ENCODE data around the gene DENND2D. TPM values are rescaled to one million over a fixed set of nuclear protein-coding genes. Genes with fewer than 3 reads are reported as not detected.

The DENND2D gene
- total RNA-seq, 1 experiment from 2014 or later = 1.5 TPM

DNA sequence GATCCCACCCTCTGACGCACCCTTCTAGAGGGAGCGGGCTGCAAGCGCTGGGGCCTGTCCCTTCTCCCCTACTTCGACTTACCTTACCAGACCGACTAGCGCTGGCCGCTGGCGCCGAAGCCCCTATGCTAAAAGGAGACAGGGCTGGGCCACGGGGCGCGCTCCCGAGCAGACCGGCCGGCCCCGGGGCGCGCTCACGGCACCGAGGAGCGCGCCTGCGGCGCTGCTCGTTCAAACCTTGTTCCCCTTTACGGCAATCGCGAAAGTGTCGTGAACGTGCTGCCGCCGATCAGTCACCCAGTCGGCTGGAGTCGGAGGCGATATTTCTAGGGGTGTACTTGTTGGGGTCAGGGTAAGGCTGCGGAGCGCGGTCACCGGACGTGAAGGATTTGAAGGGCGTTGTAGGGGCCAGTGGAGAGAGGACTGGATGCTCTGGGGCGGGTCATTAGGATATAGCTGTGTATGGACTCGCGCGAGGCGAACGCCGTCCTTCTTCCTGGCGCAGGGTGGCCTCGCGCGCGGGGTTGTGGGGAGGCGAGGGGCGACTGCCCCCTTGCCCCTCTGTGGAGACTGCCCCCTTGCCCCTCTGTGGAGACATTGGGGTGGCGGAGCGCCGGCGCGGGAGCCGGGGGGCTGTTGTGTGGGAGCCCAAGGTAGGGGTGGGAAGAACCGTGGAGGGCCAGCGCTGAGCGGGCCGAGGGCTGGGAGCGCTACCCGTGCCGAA lies 60.3 kb downstream of the DENND2D start, which contains the start of the genes CEPT1 and DRAM2:
TSS of gene CEPT1 (plus strand) at position 268 of the 724 bp plus-strand sequence. CDS start 7,492 bp downstream, outside the sequence.
TSS of gene DRAM2 (minus strand) at position 138 of the 724 bp plus-strand sequence. CDS start 8,539 bp downstream, outside the sequence.
- DNase-seq (ENCODE audit: low spot score) = peak; percentile 88

DNA sequence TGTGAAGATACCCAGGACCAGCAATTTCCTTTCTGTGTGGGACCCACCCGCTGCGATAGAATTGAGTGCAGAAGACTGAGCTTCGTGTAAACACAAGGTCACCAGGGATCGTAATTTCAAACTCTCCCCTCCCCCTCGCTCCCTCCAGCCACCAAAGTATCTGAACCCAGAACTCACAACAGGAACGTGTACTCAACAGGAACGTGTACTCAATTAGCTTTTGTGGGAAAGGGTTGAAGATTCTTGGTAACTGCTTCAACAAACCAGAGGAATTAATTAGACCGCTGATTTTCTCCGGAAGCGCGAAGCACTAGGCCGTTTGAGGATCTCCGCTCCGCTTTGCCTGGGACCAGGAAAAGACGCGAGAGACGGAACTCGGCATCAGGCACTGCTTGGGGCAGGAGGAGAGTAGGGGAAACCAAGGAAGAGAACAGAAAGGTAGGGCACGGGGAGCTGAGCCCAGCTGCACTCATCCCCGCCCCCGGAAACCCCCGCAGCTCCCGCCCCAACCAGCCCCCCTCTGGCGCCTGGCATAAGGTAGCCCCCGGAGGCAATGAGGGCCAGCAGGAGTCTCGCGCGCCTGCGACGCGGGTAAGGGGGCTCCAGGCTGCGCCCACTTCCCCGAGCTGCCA lies 61.0 kb downstream of the DENND2D start:
- DNase-seq (ENCODE audit: low spot score) = peak; percentile 51

Other genes starting within 250 kb of the DENND2D start
- gene LRIF1, start 236.7 kb downstream of the DENND2D start, total RNA-seq (2014; rRNA removed; shearing (Covaris generic)) = 0.06 and 0.15 TPM in 2 replicates
- 34.0 and 36.1 TPM in 2 replicates for gene DRAM2, start 60.6 kb downstream of the DENND2D start, total RNA-seq (2014; rRNA removed; shearing (Covaris generic))
- 43.6 and 47.4 TPM in 2 replicates for gene CEPT1, start 60.4 kb downstream of the DENND2D start, total RNA-seq (2014; rRNA removed; shearing (Covaris generic))
- gene CHI3L2, start 27.1 kb upstream of the DENND2D start, total RNA-seq (2014; rRNA removed; shearing (Covaris generic)) = not detected in 2 replicates
- not detected in 2 replicates for gene CHIA, start 90.2 kb upstream of the DENND2D start, total RNA-seq (2014; rRNA removed; shearing (Covaris generic))
- 0.25 TPM in 1 of 2 replicates, not detected in the other for gene OVGP1, start 227.1 kb upstream of the DENND2D start, total RNA-seq (2014; rRNA removed; shearing (Covaris generic))
- 62.6 TPM in 2 replicates for gene WDR77, start 248.6 kb upstream of the DENND2D start, total RNA-seq (2014; rRNA removed; shearing (Covaris generic))
- 558 and 580 TPM in 2 replicates for gene ATP5PB, start 248.8 kb upstream of the DENND2D start, total RNA-seq (2014; rRNA removed; shearing (Covaris generic))

Measured in H4 (cell line).